ENCODE measurements around the gene MYRFL.

The MYRFL gene

DNA sequence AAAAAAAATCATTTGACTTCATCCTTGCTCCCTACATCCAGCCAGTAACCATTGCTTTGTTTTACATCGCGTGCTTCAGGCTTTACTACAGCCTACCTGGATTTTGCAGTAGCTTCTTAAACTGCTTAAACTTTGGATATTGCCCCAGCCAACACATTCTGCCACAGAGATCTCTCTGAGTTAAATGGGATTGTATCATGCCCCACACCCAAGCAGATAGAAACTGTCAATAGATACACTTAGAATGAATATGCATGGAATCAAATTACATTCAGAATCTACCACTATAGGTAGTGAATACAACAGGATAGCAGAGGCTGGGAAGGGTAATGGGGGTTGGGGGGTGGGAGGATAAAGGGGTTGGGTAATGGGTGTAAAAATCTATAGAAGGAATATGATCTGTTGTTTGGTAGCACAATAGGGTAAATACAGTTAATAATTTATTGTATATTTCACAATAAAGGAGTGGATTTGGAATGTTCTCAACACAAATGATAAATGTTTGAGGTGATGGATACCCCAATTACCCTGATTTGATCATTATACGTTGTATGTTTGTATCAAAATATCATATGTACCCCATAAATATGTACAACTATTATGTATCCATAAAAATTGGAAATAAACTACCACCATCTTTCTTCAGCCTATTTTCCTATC is 2.7 kb upstream of the MYRFL start:
- Histone ChIP-seq H3K4me3 (ENCODE audit: low read depth in 1 of 2, low read length in 2 of 2) (no peak overlapping the region), H3K9ac (ENCODE audit: low read depth, low read length) (no peak overlapping the region), H3K9me3 (ENCODE audit: insufficient read depth, low read length, severe bottlenecking) (no peaks in the 10 kb centered on the region), H3K79me2 (ENCODE audit: insufficient read depth, low read length) (no peaks in the 10 kb centered on the region), H3K27me3 (ENCODE audit: insufficient read depth, low read length, poor library complexity) (no peaks in the 10 kb centered on the region), H3K36me3 (ENCODE audit: insufficient read depth, low read length) (no peaks in the 10 kb centered on the region), H3K27ac (ENCODE audit: low read length) (no peak overlapping the region), H3K4me2 (ENCODE audit: insufficient read depth, low read length) (no peak overlapping the region), H2AFZ (ENCODE audit: low read depth, low read length) (no peak overlapping the region), H4K20me1 (ENCODE audit: insufficient read depth, low read length) (no peaks in the 10 kb centered on the region), H3K4me1 (ENCODE audit: insufficient read depth, low read length) (no peaks in the 10 kb centered on the region)
- no peak for ATAC-seq (ENCODE audit: insufficient read depth, low read depth)
- DNase-seq = no peak
- TF ChIP-seq CTCF (IDR thresholded peaks at IDR 0.05; ENCODE audit: borderline replicate concordance, extremely low read depth, low read length, poor library complexity, severe bottlenecking) (no peak), EZH2 (IDR thresholded peaks at IDR 0.05; ENCODE audit: borderline replicate concordance, low read depth, low read length, severe bottlenecking) (no peak)

- Histone ChIP-seq H3K36me3 (ENCODE audit: insufficient read depth, low read length) (no peaks in the 10 kb centered on the region), H3K4me2 (ENCODE audit: insufficient read depth, low read length) (no peak overlapping the region), H3K9me3 (ENCODE audit: insufficient read depth, low read length, severe bottlenecking) (no peaks in the 10 kb centered on the region), H4K20me1 (ENCODE audit: insufficient read depth, low read length) (no peaks in the 10 kb centered on the region), H3K27ac (ENCODE audit: low read length) (no peak overlapping the region), H3K4me1 (ENCODE audit: insufficient read depth, low read length) (no peaks in the 10 kb centered on the region), H3K79me2 (ENCODE audit: insufficient read depth, low read length) (no peaks in the 10 kb centered on the region), H3K4me3 (ENCODE audit: low read depth in 1 of 2, low read length in 2 of 2) (no peak overlapping the region), H3K9ac (ENCODE audit: low read depth, low read length) (no peak overlapping the region), H3K27me3 (ENCODE audit: insufficient read depth, low read length, poor library complexity) (peaks cover 6% of the 10 kb centered on the region), H2AFZ (ENCODE audit: low read depth, low read length) (no peak overlapping the region)
- ATAC-seq (ENCODE audit: insufficient read depth, low read depth) = no peak
- TF ChIP-seq CTCF (IDR thresholded peaks at IDR 0.05; ENCODE audit: borderline replicate concordance, extremely low read depth, low read length, poor library complexity, severe bottlenecking) = no peak
- no peak for TF ChIP-seq EZH2 (IDR thresholded peaks at IDR 0.05; ENCODE audit: borderline replicate concordance, low read depth, low read length, severe bottlenecking)
- no peak for DNase-seq
These were observed 999 bp upstream of the MYRFL start for GRCh38 chr12:69824028-69824427.

GRCh38 chr12:69828897-69829296 is 3.9 kb downstream of the MYRFL start:
- Histone ChIP-seq H3K79me2 (ENCODE audit: insufficient read depth, low read length) (no peaks in the 10 kb centered on the region), H2AFZ (ENCODE audit: low read depth, low read length) (no peak overlapping the region), H3K4me3 (ENCODE audit: low read depth in 1 of 2, low read length in 2 of 2) (no peak overlapping the region), H4K20me1 (ENCODE audit: insufficient read depth, low read length) (no peaks in the 10 kb centered on the region), H3K4me2 (ENCODE audit: insufficient read depth, low read length) (no peak overlapping the region), H3K27me3 (ENCODE audit: insufficient read depth, low read length, poor library complexity) (peaks cover 17% of the 10 kb centered on the region), H3K36me3 (ENCODE audit: insufficient read depth, low read length) (no peaks in the 10 kb centered on the region), H3K27ac (ENCODE audit: low read length) (no peak overlapping the region), H3K9ac (ENCODE audit: low read depth, low read length) (no peak overlapping the region), H3K4me1 (ENCODE audit: insufficient read depth, low read length) (no peaks in the 10 kb centered on the region), H3K9me3 (ENCODE audit: insufficient read depth, low read length, severe bottlenecking) (no peaks in the 10 kb centered on the region)
- no peak for TF ChIP-seq EZH2 (IDR thresholded peaks at IDR 0.05; ENCODE audit: borderline replicate concordance, low read depth, low read length, severe bottlenecking)
- no peak for TF ChIP-seq CTCF (IDR thresholded peaks at IDR 0.05; ENCODE audit: borderline replicate concordance, extremely low read depth, low read length, poor library complexity, severe bottlenecking)
- no peak for ATAC-seq (ENCODE audit: insufficient read depth, low read depth)
- no peak for DNase-seq

Measured in DND-41 (cell line).